NCI-H82 treated with DMSO at 0.1 percent for 48 hours (cell line): ENCODE measurements around the gene FRMD4B.

ENCODE experiments used
- DNase-seq: peaks from one replicate; lab custom pipeline; 2025; ENCODE audit not compliant: unreplicated experiment; lab: John Stamatoyannopoulos, UW

Gene FRMD4B

DNA sequence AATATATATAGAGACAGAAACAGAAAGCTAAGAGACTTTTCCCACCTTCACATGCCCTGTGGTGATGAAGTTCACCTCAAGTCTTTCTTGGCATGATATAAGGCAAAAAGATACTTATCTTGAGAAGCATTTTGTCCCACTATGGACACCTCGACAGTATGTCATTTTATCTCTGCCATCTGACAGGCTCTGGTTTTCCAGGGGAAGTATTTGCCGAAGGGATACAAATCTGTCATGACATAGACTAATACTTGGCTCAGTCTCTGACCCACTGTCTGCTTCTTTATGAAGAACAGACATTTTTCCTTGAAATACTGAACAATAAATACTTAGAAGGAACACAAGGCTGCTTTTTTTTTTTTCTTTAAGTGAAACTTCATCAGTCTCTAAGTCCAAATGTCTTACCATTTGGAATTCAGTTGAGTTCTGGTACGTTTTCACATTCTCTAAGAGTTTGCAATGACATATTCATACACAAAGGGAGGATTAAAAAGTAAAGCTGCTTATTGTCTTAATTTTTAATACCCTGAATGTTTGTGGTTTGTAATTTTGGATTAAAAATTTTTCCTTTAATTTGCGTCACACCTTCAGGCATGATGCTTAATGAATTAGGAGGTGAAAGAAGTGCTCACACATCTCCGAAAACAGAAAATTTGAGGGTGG, 175.7 kb downstream of the FRMD4B start:
- DNase-seq: no peak

GRCh38 chr3:69209413-69209812, 176.5 kb downstream of the FRMD4B start:
- DNase-seq: no peak

- no peak for DNase-seq
Measured at GRCh38 chr3:69207031-69207430, 178.9 kb downstream of the FRMD4B start.

DNA sequence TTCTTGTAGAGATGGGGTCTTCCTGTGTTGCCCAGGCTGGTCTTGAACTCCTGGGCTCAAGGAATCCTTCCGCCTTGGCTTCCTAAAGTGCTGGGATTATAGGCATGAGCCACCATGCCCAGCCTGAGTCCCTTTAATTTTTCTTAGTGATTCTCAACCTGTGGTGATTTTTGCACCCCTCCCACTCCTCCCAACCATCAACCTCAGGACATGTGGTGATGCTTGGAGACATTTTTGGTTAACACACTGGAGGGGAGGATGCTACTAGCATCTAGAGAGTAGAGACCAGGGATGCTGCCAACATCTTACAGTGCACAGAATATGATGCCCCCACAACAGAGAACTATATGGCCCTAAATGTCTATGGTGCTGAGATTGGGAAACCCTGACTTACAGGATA, 180.5 kb downstream of the FRMD4B start:
- DNase-seq: no peak

- no peak for DNase-seq
Measured at GRCh38 chr3:69204315-69204957, 181.5 kb downstream of the FRMD4B start.

DNA sequence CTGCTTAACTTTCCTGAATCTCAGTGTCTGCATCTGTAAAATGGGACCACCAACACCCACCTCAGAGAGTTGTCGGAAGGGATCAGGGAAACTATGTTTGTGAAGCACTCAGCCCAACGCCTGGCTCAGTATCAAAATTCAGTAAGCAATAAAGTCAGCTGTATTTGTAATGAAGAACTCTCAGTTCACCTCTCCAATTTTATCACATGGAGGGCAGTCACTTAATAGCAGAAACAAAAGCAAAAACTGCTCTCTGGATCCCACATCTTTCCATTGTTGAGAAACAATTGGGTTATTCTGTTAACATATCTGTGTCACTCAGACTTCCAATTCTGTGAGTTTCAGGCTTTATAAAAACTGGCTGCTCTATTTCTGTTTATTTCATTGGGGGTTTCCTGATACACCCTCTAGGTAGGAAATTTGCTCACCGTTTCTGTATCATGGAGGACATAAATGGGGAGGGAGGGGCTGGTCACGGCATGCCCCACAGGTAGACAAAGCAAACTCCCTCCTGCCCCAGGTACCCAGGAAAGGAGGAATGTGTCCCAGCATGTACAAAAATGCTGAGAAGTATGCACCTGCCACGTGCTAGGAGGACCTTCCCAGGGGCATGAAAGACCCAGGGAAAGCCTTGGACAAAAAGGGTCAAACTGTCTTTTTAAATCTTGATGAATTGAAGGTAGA, 182.1 kb downstream of the FRMD4B start:
- no peak for DNase-seq

DNA sequence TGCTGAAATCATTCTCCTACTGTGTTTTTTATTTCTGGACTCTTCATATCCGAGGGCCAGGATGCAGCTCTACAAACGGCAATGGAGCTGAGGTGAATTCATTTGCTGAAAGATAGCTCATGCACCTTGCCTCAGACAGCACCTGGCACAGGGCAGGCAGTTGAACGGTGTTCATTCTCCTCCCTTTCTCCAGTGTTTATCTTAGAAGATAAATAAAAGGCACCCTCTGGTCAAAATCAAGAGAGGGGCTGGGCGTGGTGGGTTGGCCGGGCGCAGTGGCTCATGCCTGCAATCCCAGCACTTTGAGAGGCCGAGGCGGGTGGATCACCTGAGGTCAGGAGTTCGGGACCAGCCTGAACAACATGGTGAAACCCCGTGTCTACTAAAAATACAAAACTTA, 184.2 kb downstream of the FRMD4B start:
- DNase-seq: no peak

GRCh38 chr3:69200384-69201068, 185.4 kb downstream of the FRMD4B start:
- no peak for DNase-seq

DNA sequence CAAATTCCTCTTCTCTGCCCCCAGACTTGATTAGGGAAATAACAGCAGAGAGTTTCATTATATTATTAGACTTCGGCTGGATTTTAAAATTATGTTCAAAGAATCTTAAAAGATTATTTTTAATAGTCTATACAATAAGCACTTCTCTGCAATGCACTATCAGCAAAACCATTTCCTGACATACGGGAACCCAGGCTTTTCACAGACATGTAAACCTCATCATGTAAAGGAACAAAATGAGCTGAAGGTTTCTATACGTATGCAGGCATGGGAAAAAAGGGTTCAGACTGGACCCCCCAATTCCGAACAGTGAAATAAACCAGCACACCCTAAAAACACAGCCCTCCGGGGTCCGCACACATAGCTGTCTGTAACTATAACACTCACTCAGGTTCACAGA, 185.9 kb downstream of the FRMD4B start:
- no peak for DNase-seq

GRCh38 chr3:69197922-69198530, 187.9 kb downstream of the FRMD4B start:
- DNase-seq: no peak

- no peak for DNase-seq
Measured at GRCh38 chr3:69197455-69197854, 188.4 kb downstream of the FRMD4B start.

GRCh38 chr3:69196876-69197275, 189.0 kb downstream of the FRMD4B start:
- no peak for DNase-seq

- DNase-seq: no peak
Measured at GRCh38 chr3:69194431-69195165, 191.3 kb downstream of the FRMD4B start.

GRCh38 chr3:69193749-69194148, 192.1 kb downstream of the FRMD4B start:
- DNase-seq: no peak

- DNase-seq: no peak
Measured at GRCh38 chr3:69191516-69191915, 194.4 kb downstream of the FRMD4B start.

DNA sequence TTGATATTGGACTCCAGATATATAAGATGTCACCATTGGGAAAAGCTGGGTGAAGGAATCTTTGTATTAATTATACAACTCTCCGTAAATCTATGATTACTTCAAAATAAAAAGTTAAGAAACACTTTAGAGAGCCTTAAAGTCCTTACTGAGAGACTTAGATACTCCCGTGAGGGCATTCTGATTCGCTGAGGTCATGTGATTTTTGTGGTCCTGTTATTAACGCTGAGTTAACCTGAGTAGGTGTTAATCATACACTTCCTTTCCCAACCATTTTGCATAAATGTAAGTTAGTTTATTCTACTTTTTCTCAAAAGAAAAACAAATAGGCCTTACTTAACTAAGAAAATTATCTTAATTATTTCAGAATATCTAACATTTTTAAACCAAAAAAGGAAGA, 196.4 kb downstream of the FRMD4B start:
- DNase-seq: no peak

- no peak for DNase-seq
Measured at GRCh38 chr3:69186575-69187093, 199.3 kb downstream of the FRMD4B start.

- no peak for DNase-seq
Measured at GRCh38 chr3:69182588-69183316, 203.1 kb downstream of the FRMD4B start.

- no peak for DNase-seq
Measured at GRCh38 chr3:69181592-69182211, 204.2 kb downstream of the FRMD4B start.
